Suprapubic skin (tissue), 3 donors: ENCODE results near the gene DIRAS3.

Experiments used
- CTCF ChIP-seq, 2 donors: fragments of 200-600 bp in 1 of 2; fragments of 450-650 bp in 1 of 2; sonication (generic) in 1 of 2; IDR thresholded peaks; one replicate each; pipeline ENCODE4 v1.5.1; 2016 to 2019; ENCODE audit warnings: antibody characterized with exemption in 2 of 2, mild to moderate bottlenecking in 1 of 2, moderate library complexity in 1 of 2
- POLR2A ChIP-seq, 2 donors: fragments of 450-650 bp; IDR thresholded peaks; one replicate each; pipeline ENCODE4 v1.6.1; 2017; ENCODE audit warnings: antibody characterized with exemption in 2 of 2, mild to moderate bottlenecking in 2 of 2, moderate library complexity in 2 of 2

GRCh38 chr1:68093737-68094136 is 43.3 kb upstream of the DIRAS3 start:
- TF ChIP-seq POLR2A (IDR thresholded peaks at IDR 0.05) (no peak), CTCF (IDR thresholded peaks at IDR 0.05) (no peak)
